ENCODE results near the gene SEC24D. TPM values are rescaled to one million over a fixed set of nuclear protein-coding genes. Genes with fewer than 3 reads are reported as not detected.
A peak's percentile ranks its signal among the peaks of the same experiment; 100 is the strongest.

The SEC24D gene
- total RNA-seq, 1 donor from 2014 or later, result 26.0 TPM

DNA sequence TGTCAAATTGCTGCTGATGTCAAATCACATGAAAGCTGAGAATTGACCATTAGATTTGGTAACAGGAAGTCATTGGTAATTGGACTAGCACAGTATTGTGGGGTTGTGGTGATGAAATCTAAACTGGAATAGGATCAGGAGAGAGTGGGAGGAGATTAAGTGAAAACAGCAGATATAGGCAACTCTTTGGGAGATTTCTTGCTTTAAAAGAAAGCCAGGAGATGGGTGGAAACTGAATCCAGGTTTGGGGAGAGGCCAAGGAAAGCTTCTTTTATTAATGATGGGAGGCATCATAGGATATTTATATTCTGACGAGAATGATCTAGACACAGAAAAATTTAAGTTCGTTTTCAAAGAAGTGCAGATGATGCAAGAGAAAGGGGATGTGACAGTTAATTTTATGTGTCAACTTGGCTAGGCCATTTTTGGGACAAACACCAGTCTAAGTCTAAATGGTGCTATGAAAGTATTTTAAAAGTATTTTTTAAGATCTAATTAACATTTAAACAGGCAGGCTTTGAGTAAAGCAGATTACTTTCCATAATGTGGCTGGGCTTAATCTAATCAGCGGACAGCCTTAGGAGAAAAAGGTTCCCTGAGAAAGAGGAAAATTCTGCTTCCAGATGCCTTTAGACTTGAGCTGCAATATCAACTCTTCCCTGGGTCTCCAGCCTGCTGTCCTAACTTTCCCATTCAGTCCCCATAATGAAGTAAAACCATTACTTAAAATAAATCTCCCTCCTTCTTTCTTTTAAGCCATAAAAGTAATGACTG lies 24.7 kb downstream of the SEC24D start:
- no peaks in the 10 kb centered on the region for H3K27me3 Mint-ChIP-seq (ENCODE audit: unreplicated experiment)
- peaks cover 39% of the 10 kb centered on the region for H3K4me1 Mint-ChIP-seq (ENCODE audit: low read depth, unreplicated experiment)
- TF ChIP-seq, protein P1, sequence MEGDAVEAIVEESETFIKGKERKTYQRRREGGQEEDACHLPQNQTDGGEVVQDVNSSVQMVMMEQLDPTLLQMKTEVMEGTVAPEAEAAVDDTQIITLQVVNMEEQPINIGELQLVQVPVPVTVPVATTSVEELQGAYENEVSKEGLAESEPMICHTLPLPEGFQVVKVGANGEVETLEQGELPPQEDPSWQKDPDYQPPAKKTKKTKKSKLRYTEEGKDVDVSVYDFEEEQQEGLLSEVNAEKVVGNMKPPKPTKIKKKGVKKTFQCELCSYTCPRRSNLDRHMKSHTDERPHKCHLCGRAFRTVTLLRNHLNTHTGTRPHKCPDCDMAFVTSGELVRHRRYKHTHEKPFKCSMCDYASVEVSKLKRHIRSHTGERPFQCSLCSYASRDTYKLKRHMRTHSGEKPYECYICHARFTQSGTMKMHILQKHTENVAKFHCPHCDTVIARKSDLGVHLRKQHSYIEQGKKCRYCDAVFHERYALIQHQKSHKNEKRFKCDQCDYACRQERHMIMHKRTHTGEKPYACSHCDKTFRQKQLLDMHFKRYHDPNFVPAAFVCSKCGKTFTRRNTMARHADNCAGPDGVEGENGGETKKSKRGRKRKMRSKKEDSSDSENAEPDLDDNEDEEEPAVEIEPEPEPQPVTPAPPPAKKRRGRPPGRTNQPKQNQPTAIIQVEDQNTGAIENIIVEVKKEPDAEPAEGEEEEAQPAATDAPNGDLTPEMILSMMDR (IDR thresholded peaks at IDR 0.05; ENCODE audit: partially characterized antibody, unreplicated experiment), result no peak
- H3K27ac Mint-ChIP-seq (ENCODE audit: unreplicated experiment), result peak overlapping the region; percentile 3
- no peak for DNase-seq
- H3K9me3 Mint-ChIP-seq (ENCODE audit: unreplicated experiment), result peaks cover 2% of the 10 kb centered on the region
- H3K36me3 Mint-ChIP-seq (ENCODE audit: unreplicated experiment), result no peaks in the 10 kb centered on the region
- peak overlapping the region; percentile 27 for H3K4me3 Mint-ChIP-seq (ENCODE audit: unreplicated experiment)

DNA sequence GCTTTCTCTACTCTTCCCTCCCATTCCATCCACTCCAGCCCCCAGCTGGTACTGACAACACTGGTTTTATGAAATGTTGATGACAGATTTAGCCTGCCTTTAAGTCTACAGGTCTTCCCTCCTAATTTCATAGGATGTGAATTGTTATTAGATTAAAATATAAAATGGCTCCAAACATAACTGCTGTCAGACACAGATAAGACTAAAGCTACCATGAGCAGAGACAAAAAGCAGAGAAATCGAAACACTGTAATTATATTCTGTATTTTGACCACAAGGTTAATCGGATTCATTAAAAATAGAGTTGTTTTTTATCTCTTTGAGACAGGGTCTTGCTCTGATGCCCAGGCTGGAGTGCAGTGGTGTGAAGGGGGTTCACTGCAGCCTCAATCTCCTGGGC lies 28.3 kb downstream of the SEC24D start:
- H3K27ac Mint-ChIP-seq (ENCODE audit: unreplicated experiment), result no peak overlapping the region
- TF ChIP-seq, protein P1 (IDR thresholded peaks at IDR 0.05; ENCODE audit: partially characterized antibody, unreplicated experiment), result no peak
- peaks cover 2% of the 10 kb centered on the region for H3K9me3 Mint-ChIP-seq (ENCODE audit: unreplicated experiment)
- peaks cover 13% of the 10 kb centered on the region for H3K4me1 Mint-ChIP-seq (ENCODE audit: low read depth, unreplicated experiment)
- DNase-seq, result no peak
- H3K36me3 Mint-ChIP-seq (ENCODE audit: unreplicated experiment), result no peaks in the 10 kb centered on the region
- no peak overlapping the region for H3K4me3 Mint-ChIP-seq (ENCODE audit: unreplicated experiment)
- no peaks in the 10 kb centered on the region for H3K27me3 Mint-ChIP-seq (ENCODE audit: unreplicated experiment)

DNA sequence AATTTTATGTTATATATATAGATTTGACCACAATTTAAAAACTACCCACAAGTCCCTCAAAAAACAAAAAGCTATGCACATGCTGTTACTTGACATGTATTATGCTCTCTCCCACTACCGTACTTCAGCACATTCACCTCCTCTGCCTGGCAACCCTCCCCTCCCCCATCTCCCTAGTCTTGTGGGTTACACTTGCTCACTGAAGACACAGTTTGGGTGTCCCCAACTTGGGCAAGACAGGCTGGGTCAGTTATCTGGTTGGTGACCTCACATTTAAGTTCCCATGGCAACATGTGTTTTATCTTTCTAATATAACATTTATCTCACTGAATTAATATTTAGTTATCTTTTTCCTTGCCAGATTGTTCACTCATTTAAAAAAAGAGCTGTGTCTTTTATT lies 32.7 kb downstream of the SEC24D start:
- H3K27ac Mint-ChIP-seq (ENCODE audit: unreplicated experiment), result no peak overlapping the region
- peaks cover 3% of the 10 kb centered on the region for H3K9me3 Mint-ChIP-seq (ENCODE audit: unreplicated experiment)
- no peaks in the 10 kb centered on the region for H3K36me3 Mint-ChIP-seq (ENCODE audit: unreplicated experiment)
- peaks cover 17% of the 10 kb centered on the region for H3K4me1 Mint-ChIP-seq (ENCODE audit: low read depth, unreplicated experiment)
- no peak overlapping the region for H3K4me3 Mint-ChIP-seq (ENCODE audit: unreplicated experiment)
- DNase-seq, result no peak
- TF ChIP-seq, protein P1 (IDR thresholded peaks at IDR 0.05; ENCODE audit: partially characterized antibody, unreplicated experiment), result no peak
- H3K27me3 Mint-ChIP-seq (ENCODE audit: unreplicated experiment), result peaks cover 2% of the 10 kb centered on the region

DNA sequence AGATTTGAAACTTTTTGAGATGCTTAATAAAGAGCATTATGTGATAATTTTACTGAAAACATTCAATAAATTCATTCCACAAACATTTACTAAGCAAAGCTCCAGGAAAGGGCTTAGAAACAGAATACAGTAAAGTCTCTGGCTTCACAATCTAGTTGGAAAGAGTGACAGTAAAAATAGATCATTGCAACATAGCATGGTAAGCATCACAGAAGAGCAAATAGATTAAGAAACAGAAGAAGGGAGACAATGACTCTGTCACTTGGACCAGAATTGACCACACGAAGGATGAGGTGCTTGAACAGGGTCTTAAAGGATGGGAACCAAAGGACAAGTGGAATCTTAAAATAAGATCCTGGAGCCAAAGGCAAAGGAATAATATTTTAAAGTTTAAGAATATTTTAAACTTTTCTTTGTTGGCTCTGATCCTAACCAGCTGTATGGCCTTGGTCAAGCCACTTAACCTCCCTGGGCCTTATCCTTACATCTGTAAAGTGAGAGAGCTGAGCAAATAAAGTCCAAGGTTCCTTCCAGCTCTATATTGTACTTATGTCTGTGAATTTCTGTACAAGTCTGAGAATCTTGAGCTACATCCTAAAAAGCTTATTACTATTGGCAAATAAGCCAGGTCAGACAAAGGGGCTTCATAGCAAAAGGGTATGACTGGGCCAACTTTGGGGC lies 33.9 kb downstream of the SEC24D start:
- no peak for DNase-seq
- H3K4me1 Mint-ChIP-seq (ENCODE audit: low read depth, unreplicated experiment), result peaks cover 17% of the 10 kb centered on the region
- H3K27me3 Mint-ChIP-seq (ENCODE audit: unreplicated experiment), result peaks cover 2% of the 10 kb centered on the region
- peaks cover 3% of the 10 kb centered on the region for H3K9me3 Mint-ChIP-seq (ENCODE audit: unreplicated experiment)
- no peak overlapping the region for H3K4me3 Mint-ChIP-seq (ENCODE audit: unreplicated experiment)
- H3K36me3 Mint-ChIP-seq (ENCODE audit: unreplicated experiment), result no peaks in the 10 kb centered on the region
- no peak overlapping the region for H3K27ac Mint-ChIP-seq (ENCODE audit: unreplicated experiment)
- TF ChIP-seq, protein P1 (IDR thresholded peaks at IDR 0.05; ENCODE audit: partially characterized antibody, unreplicated experiment), result no peak
